ENCODE results near the gene COL11A1. TPM values are rescaled to one million over a fixed set of nuclear protein-coding genes. Genes with fewer than 3 reads are reported as not detected.

The COL11A1 gene
- total and polyA plus RNA-seq, 2 donors (not counting 3 experiments of a cell fraction or from before 2014, with no cell fraction given) = not detected

- POLR2A ChIA-PET = no interaction called here
- H3K27me3 ChIP-seq (ENCODE audit: control insufficient read depth in 2 of 2, insufficient read depth in 2 of 2, low read length in 2 of 2) = peaks cover 2 to 8% of the 10 kb centered on the region in 2 experiments
- no peaks in the 10 kb centered on the region for H3K79me2 ChIP-seq (ENCODE audit: control insufficient read depth, insufficient read depth, low read length)
- H3K4me3 ChIP-seq (replicated peaks in 1 of 3; ENCODE audit: insufficient read depth in 1 of 3, low read depth in 1 of 3, low read length in 3 of 3) = no peak overlapping the region
- BruUV-seq (replicated peaks) = no TSS peak
- H2AFZ ChIP-seq (ENCODE audit: low read depth, low read length) = no peak overlapping the region
- no peaks in the 10 kb centered on the region for H4K20me1 ChIP-seq (replicated peaks; ENCODE audit: control insufficient read depth, extremely low read depth, insufficient read depth, low read length)
- no peaks in the 10 kb centered on the region for H3K9me3 ChIP-seq (replicated peaks; ENCODE audit: control insufficient read depth, insufficient read depth, low read length)
- CTCF ChIA-PET = interaction anchor here (1.0 kb wide), 1 partner anchor 12 kb away, joined by 3 read pairs; no protein-coding TSS in a partner anchor
- intact Hi-C loops (cut with micrococcal nuclease) (no loop called here), dilution Hi-C loops (cut with MboI; ENCODE audit: extremely low pct_ligation_motif_present, low sequenced_read_pairs) (no loop called here)
- H3K4me1 ChIP-seq (ENCODE audit: control insufficient read depth, extremely low read depth, insufficient read depth, low read length) = peaks cover 13% of the 10 kb centered on the region
- DNase-seq (ENCODE audit: low read depth, low spot score) (no peak), FAIRE-seq (no peak)
- no peaks in the 10 kb centered on the region for H3K9me1 ChIP-seq (replicated peaks; ENCODE audit: control insufficient read depth, extremely low read depth, insufficient read depth, low read length)
- H3K36me3 ChIP-seq (ENCODE audit: control insufficient read depth in 2 of 2, extremely low read depth in 1 of 2, insufficient read depth in 2 of 2, low read length in 2 of 2) = no peaks in the 10 kb centered on the region
- no peak overlapping the region for H3K9ac ChIP-seq (replicated peaks; ENCODE audit: extremely low read depth, insufficient read depth, low read length)
- no peak overlapping the region for H3K27ac ChIP-seq (ENCODE audit: insufficient read depth, low read depth, low read length)
- H3K4me2 ChIP-seq (ENCODE audit: insufficient read depth, low read length) = peak overlapping the region; percentile 35
- no peak for TF ChIP-seq CTCF (IDR thresholded peaks at IDR 0.05; ENCODE audit: extremely low read depth in 1 of 2, insufficient read depth in 1 of 2, low read depth in 1 of 2, low read length in 2 of 2)
- no peak for TF ChIP-seq EZH2 (IDR thresholded peaks at IDR 0.05; ENCODE audit: borderline replicate concordance, low read depth, low read length, severe bottlenecking)
- TF ChIP-seq, protein P1, sequence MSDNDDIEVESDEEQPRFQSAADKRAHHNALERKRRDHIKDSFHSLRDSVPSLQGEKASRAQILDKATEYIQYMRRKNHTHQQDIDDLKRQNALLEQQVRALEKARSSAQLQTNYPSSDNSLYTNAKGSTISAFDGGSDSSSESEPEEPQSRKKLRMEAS (IDR thresholded peaks at IDR 0.05; ENCODE audit: insufficient read depth, insufficient read length) = no peak
- no peak for TF ChIP-seq GATA2 (IDR thresholded peaks at IDR 0.05; ENCODE audit: insufficient read depth, insufficient read length, low read depth, low read length)
- TF ChIP-seq MYC (IDR thresholded peaks at IDR 0.05; ENCODE audit: low read depth, low read length) = no peak
- TF ChIP-seq FOS (IDR thresholded peaks at IDR 0.05; ENCODE audit: borderline replicate concordance, insufficient read depth, low read length) = no peak
- TF ChIP-seq POLR2A (IDR thresholded peaks at IDR 0.05; ENCODE audit: low read depth, low read length) = no peak
- no peak for TF ChIP-seq POLR2AphosphoS5 (IDR thresholded peaks at IDR 0.05; ENCODE audit: insufficient read depth, low read depth, low read length)
- no peak for TF ChIP-seq JUN (IDR thresholded peaks at IDR 0.05; ENCODE audit: borderline replicate concordance, insufficient read depth, insufficient read length, low read depth)
Observed at GRCh38 chr1:103112546-103112945, 4.2 kb upstream of the COL11A1 start.
